Glomerular endothelial cell (primary cell): ENCODE measurements around the gene ALG12. TPM values are rescaled to one million over a fixed set of nuclear protein-coding genes. Genes with fewer than 3 reads are reported as not detected.

Experiments
- DNase-seq: peaks from one replicate; pipeline ENCODE4 v3.0.0-alpha.2; 2011; ENCODE audit warnings: low read depth, low spot score; ENCODE audit errors: extremely low read depth
- total RNA-seq: library from RNA; depleted of rRNA; stranded (reverse); fragments of >200 nt; gene quantifications from 2 replicates; pipeline ENCODE4 v1.2.3, GENCODE V29; 2015

The ALG12 gene
- total RNA-seq, result 10.3 and 14.5 TPM in 2 replicates

GRCh38 chr22:49917974-49918910, at the start of gene ALG12, which contains the start of gene CRELD2:
ALG12 (minus strand) TSS chr22:49918438; CDS start chr22:49913765, 4,673 bp downstream.
CRELD2 (plus strand) TSS chr22:49918634; CDS start chr22:49918770, 136 bp downstream.
- DNase-seq, result peak; percentile 44

- no peak for DNase-seq
Observed at GRCh38 chr22:49967706-49968208, 49.5 kb upstream of the ALG12 start.

- DNase-seq, result no peak
Observed at GRCh38 chr22:49966774-49967705, 48.8 kb upstream of the ALG12 start.

- no peak for DNase-seq
Observed at GRCh38 chr22:49966041-49966773, 48.0 kb upstream of the ALG12 start.

- DNase-seq, result no peak
Observed at GRCh38 chr22:49965091-49966040, 47.1 kb upstream of the ALG12 start.

GRCh38 chr22:49964136-49965090, 46.2 kb upstream of the ALG12 start:
- DNase-seq, result no peak

DNA sequence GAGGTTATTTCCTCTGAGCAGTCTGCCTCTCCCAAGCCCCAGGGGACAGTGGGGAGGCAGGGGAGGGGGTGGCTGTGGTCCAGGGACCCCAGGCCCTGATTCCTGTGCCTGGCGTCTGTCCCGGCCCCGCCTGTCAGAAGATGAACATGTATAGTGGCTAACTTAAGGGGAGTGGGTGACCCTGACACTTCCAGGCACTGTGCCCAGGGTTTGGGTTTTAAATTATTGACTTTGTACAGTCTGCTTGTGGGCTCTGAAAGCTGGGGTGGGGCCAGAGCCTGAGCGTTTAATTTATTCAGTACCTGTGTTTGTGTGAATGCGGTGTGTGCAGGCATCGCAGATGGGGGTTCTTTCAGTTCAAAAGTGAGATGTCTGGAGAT, 45.4 kb upstream of the ALG12 start:
- no peak for DNase-seq

DNA sequence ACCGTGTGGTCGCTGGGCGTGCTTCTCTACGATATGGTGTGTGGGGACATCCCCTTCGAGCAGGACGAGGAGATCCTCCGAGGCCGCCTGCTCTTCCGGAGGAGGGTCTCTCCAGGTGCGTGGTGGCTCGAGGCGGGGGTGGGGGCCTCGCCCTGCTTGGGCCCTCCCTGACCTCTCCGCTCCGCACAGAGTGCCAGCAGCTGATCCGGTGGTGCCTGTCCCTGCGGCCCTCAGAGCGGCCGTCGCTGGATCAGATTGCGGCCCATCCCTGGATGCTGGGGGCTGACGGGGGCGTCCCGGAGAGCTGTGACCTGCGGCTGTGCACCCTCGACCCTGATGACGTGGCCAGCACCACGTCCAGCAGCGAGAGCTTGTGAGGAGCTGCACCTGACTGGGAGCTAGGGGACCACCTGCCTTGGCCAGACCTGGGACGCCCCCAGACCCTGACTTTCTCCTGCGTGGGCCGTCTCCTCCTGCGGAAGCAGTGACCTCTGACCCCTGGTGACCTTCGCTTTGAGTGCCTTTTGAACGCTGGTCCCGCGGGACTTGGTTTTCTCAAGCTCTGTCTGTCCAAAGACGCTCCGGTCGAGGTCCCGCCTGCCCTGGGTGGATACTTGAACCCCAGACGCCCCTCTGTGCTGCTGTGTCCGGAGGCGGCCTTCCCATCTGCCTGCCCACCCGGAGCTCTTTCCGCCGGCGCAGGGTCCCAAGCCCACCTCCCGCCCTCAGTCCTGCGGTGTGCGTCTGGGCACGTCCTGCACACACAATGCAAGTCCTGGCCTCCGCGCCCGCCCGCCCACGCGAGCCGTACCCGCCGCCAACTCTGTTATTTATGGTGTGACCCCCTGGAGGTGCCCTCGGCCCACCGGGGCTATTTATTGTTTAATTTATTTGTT, 44.8 kb upstream of the ALG12 start:
- no peak for DNase-seq

- DNase-seq, result no peak
Observed at GRCh38 chr22:49962012-49962750, 43.9 kb upstream of the ALG12 start.

DNA sequence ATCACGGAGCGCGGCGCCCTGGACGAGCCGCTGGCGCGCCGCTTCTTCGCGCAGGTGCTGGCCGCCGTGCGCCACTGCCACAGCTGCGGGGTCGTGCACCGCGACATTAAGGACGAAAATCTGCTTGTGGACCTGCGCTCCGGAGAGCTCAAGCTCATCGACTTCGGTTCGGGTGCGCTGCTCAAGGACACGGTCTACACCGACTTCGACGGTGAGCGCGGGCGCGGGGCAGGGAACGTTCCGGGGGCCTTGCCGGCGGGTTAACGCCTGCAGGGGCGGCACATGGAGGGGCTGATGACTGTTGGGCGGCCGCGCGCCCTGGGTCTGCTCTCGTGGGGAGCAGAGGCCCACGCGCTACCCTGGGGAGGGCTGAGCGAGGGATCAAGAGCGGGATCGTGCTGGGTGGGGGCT, 43.4 kb upstream of the ALG12 start:
- no peak for DNase-seq

- DNase-seq, result no peak
Observed at GRCh38 chr22:49961005-49961600, 42.9 kb upstream of the ALG12 start.

DNA sequence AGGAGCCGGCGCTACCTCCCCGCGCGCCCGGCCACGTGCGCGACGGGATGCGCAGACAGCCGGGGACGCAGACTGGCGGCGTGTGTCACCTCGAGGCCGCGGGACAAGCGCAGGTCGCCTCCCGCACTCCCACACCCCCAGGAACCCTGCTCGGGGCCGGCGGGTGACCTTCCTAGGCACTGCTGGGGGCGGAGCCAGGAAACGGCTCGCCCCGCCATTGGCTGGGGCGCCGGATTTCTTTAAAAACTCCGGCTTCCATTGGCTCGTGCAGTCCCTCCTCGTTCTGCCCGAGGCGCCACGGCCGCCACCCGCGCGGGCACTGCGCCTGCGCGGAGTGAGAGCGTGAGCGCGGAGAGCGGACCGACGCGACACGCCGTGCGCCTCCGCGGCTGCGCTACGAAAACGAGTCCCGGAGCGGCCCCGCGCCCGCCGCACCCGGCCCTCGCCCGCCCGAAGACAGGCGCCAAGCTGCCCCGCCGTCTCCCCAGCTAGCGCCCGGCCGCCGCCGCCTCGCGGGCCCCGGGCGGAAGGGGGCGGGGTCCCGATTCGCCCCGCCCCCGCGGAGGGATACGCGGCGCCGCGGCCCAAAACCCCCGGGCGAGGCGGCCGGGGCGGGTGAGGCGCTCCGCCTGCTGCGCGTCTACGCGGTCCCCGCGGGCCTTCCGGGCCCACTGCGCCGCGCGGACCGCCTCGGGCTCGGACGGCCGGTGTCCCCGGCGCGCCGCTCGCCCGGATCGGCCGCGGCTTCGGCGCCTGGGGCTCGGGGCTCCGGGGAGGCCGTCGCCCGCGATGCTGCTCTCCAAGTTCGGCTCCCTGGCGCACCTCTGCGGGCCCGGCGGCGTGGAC, 42.1 kb upstream of the ALG12 start, which contains the start of gene PIM3:
TSS of gene PIM3 (plus strand) at position 614 of the 846 bp plus-strand sequence. CDS start at position 790, 176 bp downstream.
- DNase-seq, result no peak

- no peak for DNase-seq
Observed at GRCh38 chr22:49959782-49960158, 41.5 kb upstream of the ALG12 start.

DNA sequence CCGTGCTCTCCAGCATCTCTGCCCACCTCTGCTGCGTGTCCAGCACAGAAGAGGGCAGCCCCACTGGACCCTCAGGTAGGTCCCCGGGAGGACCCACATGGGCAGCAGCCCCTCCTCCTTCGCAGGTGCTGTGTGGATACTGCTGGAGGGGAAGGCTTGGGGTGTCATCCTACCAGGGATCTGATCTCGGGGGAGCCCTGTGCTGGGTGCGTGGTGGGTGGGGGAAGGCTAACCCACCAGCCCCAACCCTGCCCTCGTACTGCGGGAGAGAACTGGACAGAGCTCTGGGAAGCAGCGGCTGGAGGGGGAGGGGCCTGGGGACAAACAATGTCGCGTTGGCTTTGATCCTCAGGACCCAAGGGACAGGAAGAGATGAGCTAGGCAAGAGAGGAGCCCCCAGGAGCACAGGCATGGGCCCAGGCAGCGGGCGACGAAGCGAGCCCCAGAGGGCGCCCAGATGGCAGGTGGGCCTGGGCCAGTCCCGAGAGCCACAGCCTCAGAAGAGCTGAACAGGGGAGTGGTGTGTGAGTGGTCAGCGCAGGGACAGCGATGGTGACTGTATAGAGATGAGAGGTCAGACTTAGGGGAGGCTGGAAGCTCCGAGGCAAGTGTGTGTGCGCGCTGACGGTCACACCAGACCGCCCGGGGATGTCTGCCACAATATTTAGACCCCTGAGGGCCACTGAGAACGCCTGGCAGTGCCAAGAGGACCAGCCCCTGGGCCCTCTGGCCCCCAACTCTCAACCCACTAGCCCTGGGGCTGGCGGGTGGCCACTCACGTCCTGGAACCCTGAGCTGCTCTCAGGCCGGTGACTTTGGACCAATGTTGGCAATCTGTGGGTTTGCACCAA, 40.9 kb upstream of the ALG12 start:
- no peak for DNase-seq
